Measurements from ENCODE around the gene TOX2. TPM values are rescaled to one million over a fixed set of nuclear protein-coding genes. Genes with fewer than 3 reads are reported as not detected.

Gene TOX2
- total RNA-seq, 1 experiment from 2014 or later = 0.83 TPM

GRCh38 chr20:43940518-43941225 lies 26.0 kb downstream of the TOX2 start:
- DNase-seq (ENCODE audit: low spot score) = no peak

DNA sequence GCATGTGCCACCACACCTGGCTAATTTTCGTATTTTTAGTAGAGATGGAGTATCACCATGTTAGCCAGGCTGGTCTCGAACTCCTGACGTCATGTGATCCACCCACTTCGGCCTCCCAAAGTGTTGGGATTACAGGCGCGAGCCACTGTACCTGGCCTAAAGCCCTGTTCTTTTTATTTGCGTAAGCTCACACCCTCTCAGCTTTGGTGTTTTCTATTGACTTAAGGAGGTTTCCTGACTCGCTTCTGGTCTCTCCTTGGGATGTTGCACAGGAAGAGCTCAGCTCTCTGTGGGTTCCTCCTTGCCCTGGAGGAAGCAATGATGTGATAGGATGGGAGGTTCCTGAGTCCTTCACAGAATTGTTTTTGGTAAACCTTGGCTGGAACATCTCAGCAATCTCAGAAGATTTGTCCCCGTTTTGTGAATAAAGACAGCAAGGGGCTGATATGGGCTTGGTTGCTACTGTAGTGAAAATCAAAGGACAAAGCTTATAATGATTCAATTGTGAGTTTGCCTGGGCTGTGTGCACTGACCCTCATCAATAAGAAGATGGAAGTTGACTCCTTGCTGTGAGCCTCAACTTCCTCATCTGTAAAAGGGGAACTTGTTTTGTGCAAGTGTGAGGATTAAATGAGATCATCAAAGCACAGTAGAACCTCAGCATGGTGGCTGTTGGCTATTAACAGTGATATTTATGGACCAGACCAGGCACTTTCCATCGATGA lies 27.0 kb downstream of the TOX2 start:
- DNase-seq (ENCODE audit: low spot score) = peak; percentile 43

GRCh38 chr20:43942201-43942590 lies 27.5 kb downstream of the TOX2 start:
- no peak for DNase-seq (ENCODE audit: low spot score)

DNA sequence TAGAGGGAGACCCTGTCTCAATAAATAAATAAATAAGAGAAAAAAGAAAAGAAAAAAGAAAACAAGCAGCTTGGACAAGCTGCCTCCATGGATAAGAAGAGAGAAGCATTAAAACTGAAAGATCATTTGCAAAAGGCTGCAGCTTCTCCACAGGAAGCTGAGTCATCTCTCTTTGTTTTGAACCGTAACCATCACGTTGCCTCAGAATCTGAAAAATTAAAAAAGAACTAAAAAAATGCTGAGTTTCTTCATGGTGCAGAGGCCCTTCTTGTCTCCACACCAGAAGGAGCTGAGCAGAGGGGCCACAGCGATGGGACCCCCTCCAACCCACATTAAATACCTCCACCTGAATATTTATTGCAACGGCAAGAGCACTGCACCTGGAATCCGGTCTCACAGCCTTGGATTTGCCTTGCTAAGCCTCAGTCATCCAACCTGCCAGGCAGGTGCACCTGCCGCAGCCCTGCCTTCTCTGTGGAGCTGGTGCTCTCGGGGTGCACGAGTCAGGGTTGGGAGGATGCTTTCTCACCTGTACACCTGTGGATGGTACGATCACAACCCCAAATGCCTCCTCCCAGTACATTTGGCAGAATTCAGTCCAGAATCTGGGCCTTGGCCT lies 28.1 kb downstream of the TOX2 start:
- DNase-seq (ENCODE audit: low spot score) = peak; percentile 49

- DNase-seq (ENCODE audit: low spot score) = no peak
These were observed 29.1 kb downstream of the TOX2 start for GRCh38 chr20:43943725-43944124.

DNA sequence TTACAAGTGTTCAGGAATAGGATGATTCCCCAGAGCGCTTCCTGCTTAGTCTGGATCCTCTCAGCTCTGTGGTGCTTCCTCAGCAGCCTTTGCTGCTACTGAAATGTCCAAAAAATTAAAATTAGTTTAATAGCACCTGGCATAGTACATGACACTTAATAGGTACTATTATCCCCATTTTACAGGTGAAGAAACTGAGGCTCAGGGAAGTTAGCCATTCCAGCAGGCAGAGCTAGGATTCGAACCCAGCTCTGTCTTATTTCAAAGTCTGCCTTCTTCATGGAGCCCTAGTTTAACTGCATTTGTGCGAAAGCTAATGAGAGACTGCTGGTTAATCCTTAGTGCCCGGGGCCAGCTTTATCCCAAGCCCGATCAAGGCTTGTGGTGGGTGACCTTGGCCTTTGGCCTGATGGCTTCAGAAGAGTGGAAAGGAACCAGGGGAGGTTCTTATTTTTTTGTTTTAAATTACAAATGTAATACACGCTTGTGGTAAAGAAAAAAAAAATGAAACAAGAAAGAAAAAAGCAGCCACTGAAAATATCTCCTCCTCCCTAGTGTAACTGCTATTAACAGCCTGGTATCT lies 30.1 kb downstream of the TOX2 start:
- no peak for DNase-seq (ENCODE audit: low spot score)

- DNase-seq (ENCODE audit: low spot score) = no peak
These were observed 30.9 kb downstream of the TOX2 start for GRCh38 chr20:43945391-43946205.

DNA sequence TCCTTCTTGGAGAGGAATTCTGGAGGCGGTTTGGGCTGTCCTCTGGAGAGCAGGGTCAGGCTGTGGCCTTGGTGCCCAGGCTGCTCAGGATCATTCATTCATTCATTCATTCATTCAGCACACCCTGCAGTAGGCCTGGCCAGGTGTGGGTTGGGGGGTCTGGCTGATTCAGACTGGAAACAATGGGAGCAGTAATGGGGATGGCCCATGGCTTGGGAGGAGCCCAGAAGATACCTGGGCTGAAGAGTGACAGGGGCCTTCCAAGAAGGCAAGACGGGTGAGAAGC lies 31.5 kb downstream of the TOX2 start:
- no peak for DNase-seq (ENCODE audit: low spot score)

GRCh38 chr20:43946659-43947315 lies 32.1 kb downstream of the TOX2 start:
- DNase-seq (ENCODE audit: low spot score) = no peak

- no peak for DNase-seq (ENCODE audit: low spot score)
These were observed 32.7 kb downstream of the TOX2 start for GRCh38 chr20:43947316-43947710.

- DNase-seq (ENCODE audit: low spot score) = no peak
These were observed 33.8 kb downstream of the TOX2 start for GRCh38 chr20:43948455-43948854.

DNA sequence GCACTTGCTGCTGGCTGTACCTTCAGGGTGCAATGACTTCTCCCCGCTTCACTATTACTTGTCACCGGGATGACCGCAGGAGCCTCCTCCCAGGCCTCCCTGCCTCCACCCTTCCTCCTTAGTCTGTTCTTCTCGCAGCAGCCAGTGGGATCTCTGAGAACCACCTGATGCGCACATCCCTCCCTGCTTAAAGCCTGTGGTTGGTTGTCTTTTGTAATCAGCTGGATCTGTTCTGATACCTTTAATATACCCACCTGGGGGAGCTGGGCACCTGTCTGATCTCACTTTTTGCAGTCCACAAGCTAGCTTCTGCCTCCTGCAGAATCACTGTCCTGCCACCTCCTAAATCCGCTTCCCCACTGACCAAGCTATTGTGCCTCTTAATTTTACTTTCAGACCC lies 34.6 kb downstream of the TOX2 start:
- no peak for DNase-seq (ENCODE audit: low spot score)

- peak; percentile 84 for DNase-seq (ENCODE audit: low spot score)
These were observed 35.3 kb downstream of the TOX2 start for GRCh38 chr20:43949741-43950618.

DNA sequence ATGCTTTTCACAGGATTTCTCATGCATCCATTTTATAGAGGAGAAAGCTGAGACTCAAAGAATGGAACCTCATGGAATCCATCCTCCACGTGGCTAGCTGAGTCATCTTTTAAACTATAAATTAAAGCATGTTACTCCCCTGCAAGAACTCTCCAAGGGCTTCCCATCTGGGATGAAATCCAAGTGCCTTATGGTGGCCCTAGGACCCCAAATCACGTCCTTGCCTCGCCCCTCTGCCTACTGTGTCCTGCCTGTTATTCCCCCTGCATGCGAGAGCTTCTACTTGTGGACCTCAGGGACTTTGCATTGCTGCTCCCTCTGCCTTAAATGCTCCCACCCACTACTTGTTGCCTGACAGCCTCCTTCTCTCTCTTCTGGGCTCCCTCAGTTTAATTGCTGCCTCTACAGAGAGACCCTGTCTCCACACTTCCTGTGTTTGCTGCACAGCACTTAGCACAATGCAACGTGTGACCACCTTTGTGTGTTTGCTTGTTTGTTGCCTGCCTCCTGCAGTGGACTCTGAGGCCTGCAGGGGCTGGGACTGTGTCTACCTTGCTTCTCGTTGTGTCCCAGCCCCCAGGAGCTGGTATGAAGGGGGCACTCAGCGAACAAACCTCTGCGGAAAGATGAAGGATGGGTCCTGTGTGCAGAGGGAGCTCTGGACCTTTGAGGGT lies 39.4 kb downstream of the TOX2 start:
- no peak for DNase-seq (ENCODE audit: low spot score)

- DNase-seq (ENCODE audit: low spot score) = no peak
These were observed 40.0 kb downstream of the TOX2 start for GRCh38 chr20:43954704-43955061.

- DNase-seq (ENCODE audit: low spot score) = peak; percentile 80
These were observed 40.6 kb downstream of the TOX2 start for GRCh38 chr20:43955062-43955749.

GRCh38 chr20:43955750-43956191 lies 41.1 kb downstream of the TOX2 start:
- no peak for DNase-seq (ENCODE audit: low spot score)

DNA sequence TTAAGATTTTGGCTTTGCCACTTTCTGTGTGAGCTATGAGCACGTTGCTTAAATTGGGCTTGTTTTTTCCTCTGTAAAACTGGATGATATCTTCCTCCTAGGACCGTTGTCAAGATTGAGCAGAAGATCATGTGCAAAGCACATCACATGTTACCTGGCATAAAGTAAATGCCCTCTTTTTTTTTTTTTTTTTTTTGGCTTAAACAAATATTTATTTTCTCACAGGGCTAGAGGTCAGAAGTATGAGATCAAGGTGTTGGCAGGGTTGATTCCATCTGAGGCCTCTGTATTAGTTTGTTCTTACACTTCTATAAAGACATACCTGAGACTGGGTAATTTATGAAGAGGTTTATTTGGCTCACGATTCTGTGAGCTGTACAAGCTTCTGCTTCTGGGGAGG lies 42.7 kb downstream of the TOX2 start:
- DNase-seq (ENCODE audit: low spot score) = no peak

DNA sequence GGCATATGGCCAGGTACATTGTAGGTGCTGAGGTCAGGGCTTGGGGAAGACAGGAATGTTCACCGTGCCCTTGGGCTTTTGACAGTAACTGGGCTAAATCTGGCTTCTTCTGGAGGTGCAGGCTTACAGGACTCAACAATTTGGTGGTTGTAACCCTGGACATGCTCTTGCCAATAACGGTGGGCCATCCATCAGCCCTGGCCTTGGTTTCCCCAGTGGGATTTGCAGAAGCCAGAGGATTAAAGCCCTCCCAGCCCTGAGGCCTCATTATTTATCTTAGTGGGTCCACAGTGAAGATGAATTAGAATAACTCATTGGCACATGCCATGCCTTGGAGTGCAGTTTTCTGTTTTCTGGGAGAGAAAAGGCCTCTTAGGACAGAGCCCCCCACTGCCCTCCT lies 44.0 kb downstream of the TOX2 start:
- DNase-seq (ENCODE audit: low spot score) = no peak
